H1 (cell line): ENCODE measurements around the gene FBLN5. TPM values are rescaled to one million over a fixed set of nuclear protein-coding genes. Genes with fewer than 3 reads are reported as not detected.

Source experiments
- CTCF ChIA-PET: fragments of 300-600 bp; sonication (Branson Sonifier 250); formaldehyde crosslinking; loops from one replicate; lab custom pipeline; 2021; ENCODE audit not compliant: partially characterized antibody; lab: Charles Lee
- POLR2A ChIA-PET: fragments of 300-600 bp; sonication (Branson Sonifier 250); formaldehyde crosslinking; loops from one replicate; lab custom pipeline; 2021; ENCODE audit warnings: inconsistent platforms; ENCODE audit not compliant: partially characterized antibody; lab: Charles Lee
- DNase-seq, 2 experiments: peaks; one replicate each; pipeline versions ENCODE4 v3.0.0 to v3.0.0-alpha.2; 2010 to 2022; ENCODE audit warnings: low spot score in 2 of 2, low read depth in 1 of 2, mixed read lengths in 1 of 2
- FAIRE-seq: peaks from 2 replicates; lab custom pipeline; 2011; peaks lifted over from hg19 to GRCh38; lab: Jason Lieb, UNC
- H2AFZ ChIP-seq: 2 replicates; pipeline ENCODE4 v1.8.1; 2012; ENCODE audit warnings: low read length, inconsistent platforms
- H2AK5ac ChIP-seq: 2 replicates; pipeline ENCODE4 v1.6.1; 2013; ENCODE audit warnings: low read depth, low read length
- H2BK120ac ChIP-seq: replicated peaks from 2 replicates; pipeline ENCODE3; 2013; ENCODE audit warnings: low read depth, low read length, inconsistent platforms
- H2BK12ac ChIP-seq: 2 replicates; pipeline ENCODE4 v1.6.1; 2013; ENCODE audit warnings: low read depth, low read length
- H2BK15ac ChIP-seq: 2 replicates; pipeline ENCODE4 v1.6.1; 2013; ENCODE audit warnings: low read length
- H2BK20ac ChIP-seq: 2 replicates; pipeline ENCODE4 v1.6.1; 2013; ENCODE audit warnings: low read length
- H2BK5ac ChIP-seq: 2 replicates; pipeline ENCODE4 v1.6.1; 2013; ENCODE audit warnings: low read depth, low read length
- H3K14ac ChIP-seq: 2 replicates; pipeline ENCODE4 v1.6.1; 2013; ENCODE audit warnings: inconsistent platforms; ENCODE audit not compliant: insufficient read length
- H3K18ac ChIP-seq: 2 replicates; pipeline ENCODE4 v1.6.1; 2013; ENCODE audit warnings: low read length; ENCODE audit errors: extremely low read depth
- H3K23ac ChIP-seq: 2 replicates; pipeline ENCODE4 v1.6.1; 2013; ENCODE audit warnings: inconsistent platforms; ENCODE audit not compliant: insufficient read length
- H3K23me2 ChIP-seq: 2 replicates; pipeline ENCODE4 v1.6.1; 2013; ENCODE audit warnings: low read depth, low read length
- H3K27ac ChIP-seq: 2 replicates; pipeline ENCODE4 v1.6.1; 2011; ENCODE audit warnings: low read depth, low read length, inconsistent platforms
- H3K27me3 ChIP-seq, 4 experiments: replicated peaks in 1 of 4; 1 replicate in 1 of 4; 2 replicates in 3 of 4; pipeline versions ENCODE4 v1.6.1 to v1.8.1; 2011 to 2013; ENCODE audit warnings: low read length in 3 of 4, mild to moderate bottlenecking in 3 of 4, inconsistent platforms in 2 of 4, mixed read lengths in 2 of 4, moderate library complexity in 1 of 4; ENCODE audit not compliant: control insufficient read depth in 3 of 4, insufficient read depth in 3 of 4; ENCODE audit errors: extremely low read depth in 1 of 4
- H3K36me3 ChIP-seq, 4 experiments: 2 replicates each; pipeline versions ENCODE4 v1.6.1 to v1.8.1; 2011 to 2013; ENCODE audit warnings: mild to moderate bottlenecking in 4 of 4, low read length in 3 of 4, moderate library complexity in 2 of 4, control low read depth in 1 of 4, inconsistent platforms in 1 of 4; ENCODE audit not compliant: insufficient read depth in 4 of 4, control insufficient read depth in 2 of 4
- H3K4ac ChIP-seq: replicated peaks from 2 replicates; pipeline ENCODE3; 2013; ENCODE audit warnings: low read length, low read depth, mixed read lengths, inconsistent platforms; ENCODE audit not compliant: insufficient read length
- H3K4me1 ChIP-seq, 4 experiments: replicated peaks in 1 of 4; 1 replicate in 1 of 4; 2 replicates in 3 of 4; pipeline versions ENCODE4 v1.6.1 to v1.8.1; 2011 to 2013; ENCODE audit warnings: low read length in 3 of 4, inconsistent platforms in 2 of 4, mixed read lengths in 1 of 4; ENCODE audit not compliant: insufficient read depth in 4 of 4, control insufficient read depth in 3 of 4
- H3K4me2 ChIP-seq, 2 experiments: 2 replicates each; pipeline versions ENCODE4 v1.6.1 to v1.8.1; 2011 to 2013; ENCODE audit warnings: low read depth in 2 of 2, low read length in 2 of 2, control low read depth in 1 of 2, inconsistent platforms in 1 of 2, mild to moderate bottlenecking in 1 of 2; ENCODE audit not compliant: insufficient read depth in 1 of 2
- H3K4me3 ChIP-seq, 4 experiments: fragments of 200-600, 300-600 bp in 1 of 4; sonication (generic), shearing (Covaris generic), sonication (Bioruptor Twin) in 1 of 4; 2 replicates each; pipeline versions ENCODE4 v1.5.1 to v1.8.1; 2011 to 2016; ENCODE audit warnings: low read length in 4 of 4, low read depth in 3 of 4, control low read depth in 2 of 4, inconsistent platforms in 2 of 4, mild to moderate bottlenecking in 2 of 4, mixed read lengths in 1 of 4, moderate library complexity in 1 of 4; ENCODE audit not compliant: insufficient read depth in 2 of 4; ENCODE audit errors: extremely low read depth in 1 of 4
- H3K56ac ChIP-seq: replicated peaks from 2 replicates; pipeline ENCODE3; 2013; ENCODE audit warnings: low read depth, mild to moderate bottlenecking, mixed read lengths, low read length, inconsistent platforms; ENCODE audit not compliant: insufficient read length
- H3K79me1 ChIP-seq: 2 replicates; pipeline ENCODE4 v1.6.1; 2013; ENCODE audit warnings: low read depth, low read length, control low read depth
- H3K79me2 ChIP-seq, 2 experiments: 2 replicates each; pipeline versions ENCODE4 v1.6.1 to v1.8.1; 2012 to 2013; ENCODE audit warnings: low read length in 2 of 2, mild to moderate bottlenecking in 2 of 2, inconsistent platforms in 1 of 2; ENCODE audit not compliant: insufficient read depth in 2 of 2, control insufficient read depth in 1 of 2
- H3K9ac ChIP-seq, 4 experiments: replicated peaks in 1 of 4; 1 replicate in 1 of 4; 2 replicates in 3 of 4; pipeline versions ENCODE4 v1.6.1 to v1.8.1; 2011 to 2013; ENCODE audit warnings: low read depth in 3 of 4, low read length in 3 of 4, control low read depth in 2 of 4, mild to moderate bottlenecking in 2 of 4, moderate library complexity in 2 of 4, inconsistent platforms in 1 of 4; ENCODE audit errors: extremely low read depth in 1 of 4
- H3K9me3 ChIP-seq, 2 experiments: 2 replicates each; pipeline versions ENCODE4 v1.6.1 to v1.8.1; 2012 to 2013; ENCODE audit warnings: mild to moderate bottlenecking in 2 of 2, moderate library complexity in 2 of 2, control low read depth in 1 of 2, inconsistent platforms in 1 of 2, low read depth in 1 of 2, low read length in 1 of 2, mixed read lengths in 1 of 2; ENCODE audit not compliant: insufficient read depth in 2 of 2
- H4K20me1 ChIP-seq, 2 experiments: replicated peaks in 1 of 2; 2 replicates each; pipeline versions ENCODE3 to v1.8.1; 2011 to 2013; ENCODE audit warnings: inconsistent platforms in 2 of 2, low read length in 2 of 2, mild to moderate bottlenecking in 1 of 2; ENCODE audit not compliant: insufficient read depth in 2 of 2, control insufficient read depth in 1 of 2
- H4K5ac ChIP-seq: 2 replicates; pipeline ENCODE4 v1.6.1; 2013; ENCODE audit warnings: low read length, low read depth, mixed read lengths, inconsistent platforms; ENCODE audit not compliant: insufficient read length
- H4K8ac ChIP-seq: 2 replicates; pipeline ENCODE4 v1.8.0; 2013; ENCODE audit warnings: mild to moderate bottlenecking, moderate library complexity, low read length, inconsistent platforms; ENCODE audit not compliant: insufficient read depth; ENCODE audit errors: extremely low read depth
- H4K91ac ChIP-seq: replicated peaks from 2 replicates; pipeline ENCODE3; 2013; ENCODE audit warnings: low read length, mixed read lengths, inconsistent platforms; ENCODE audit not compliant: insufficient read length
- CREB1 ChIP-seq: IDR thresholded peaks from 2 replicates; pipeline ENCODE4 v1.6.1; 2012; ENCODE audit warnings: inconsistent platforms
- EZH2 ChIP-seq: fragments of 200-600 bp; sonication (generic); IDR thresholded peaks from 2 replicates; pipeline ENCODE4 v1.7.1; 2012; ENCODE audit warnings: low read depth, mild to moderate bottlenecking, moderate library complexity, low read length, inconsistent platforms; ENCODE audit not compliant: severe bottlenecking
- FOSL1 ChIP-seq: IDR thresholded peaks from 2 replicates; pipeline ENCODE4 v1.6.1; 2011; ENCODE audit warnings: mild to moderate bottlenecking, low read depth, low read length, moderate library complexity; ENCODE audit not compliant: insufficient read depth
- HDAC6 ChIP-seq: IDR thresholded peaks from one replicate; pipeline ENCODE4 v1.7.1; 2012; ENCODE audit warnings: low read depth, mild to moderate bottlenecking, inconsistent platforms, low read length, moderate library complexity
- WGBS, 2 experiments: shearing (Covaris generic) in 1 of 2; methylation state at CpG; one replicate each; pipeline versions ENCODE4 v1.1.6 to v1.1.7; 2013 to 2015; ENCODE audit warnings: low lambda C conversion rate in 2 of 2, mixed read lengths in 2 of 2, inconsistent platforms in 1 of 2, low coverage in 1 of 2, missing lambda C conversion rate in 1 of 2; ENCODE audit not compliant: insufficient replicate concordance in 2 of 2, insufficient coverage in 1 of 2, insufficient read length in 1 of 2; ENCODE audit errors: extremely low coverage in 1 of 2, missing lambda C conversion rate in 1 of 2; 5-methylcytosine and 5-hydroxymethylcytosine counted together
- polyA plus RNA-seq, 7 experiments: library from polyadenylated mRNA; depleted of rRNA in 3 of 7; stranded (reverse) in 5 of 7; unstranded in 2 of 7; fragments of >200 nt in 5 of 7; fragments of 200-250 nt in 2 of 7; gene quantifications; 1 replicate in 5 of 7; 2 replicates in 1 of 7; 4 replicates in 1 of 7; pipeline versions ENCODE4 v1.2.1 to v1.2.3, GENCODE V29; 2011 to 2013; ENCODE audit warnings: missing spikeins in 2 of 7, mixed read lengths in 2 of 7
- total RNA-seq: library from RNA; stranded (reverse); fragmentation: NEBNext Ultra II Directional; extraction: Animal tissue kit (Norgen Biotek cat#: 25700); gene quantifications from 2 replicates; pipeline ENCODE4 v1.2.1, GENCODE V29; 2021

The FBLN5 gene
- total and polyA plus RNA-seq, 2 of the 8 experiments (the other 6 are each of a cell fraction or from before 2014, with no cell fraction given), result 0.88 to 3.5 TPM

- CTCF ChIA-PET, result interaction anchor here (0.9 to 1.0 kb wide), 2 partner anchors 51 to 80 kb away, joined by 3 to 4 read pairs; no protein-coding TSS in a partner anchor
Measured at GRCh38 chr14:91830777-91831176, 116.7 kb downstream of the FBLN5 start.

More at GRCh38 chr14:91830777-91831176, 116.7 kb downstream of the FBLN5 start:
- Histone ChIP-seq H3K9ac (no peak overlapping the region), H3K27ac (peak overlapping the region; percentile 58; the same call in 1 of the 2 replicates), H3K4ac (no peak overlapping the region), H2BK12ac (no peak overlapping the region), H3K4me1 (peaks cover 0 to 5% (median 3%) of the 10 kb centered on the region in 4 experiments; a peak in 2 of 7 replicates), H4K5ac (peak overlapping the region; percentile 83), H2AFZ (no peak overlapping the region), H3K56ac (no peak overlapping the region), H3K79me1 (no peaks in the 10 kb centered on the region), H3K79me2 (peaks cover 0 to 83% of the 10 kb centered on the region in 2 experiments; a peak in 2 of 4 replicates), H3K23ac (no peak overlapping the region), H2BK120ac (no peak overlapping the region), H3K27me3 (no peaks in the 10 kb centered on the region), H4K20me1 (no peaks in the 10 kb centered on the region), H3K4me3 (peak overlapping the region in 1 of 4 experiments; percentile 39; a peak in 1 of 8 replicates), H4K91ac (no peak overlapping the region), H4K8ac (no peak overlapping the region), H3K23me2 (no peaks in the 10 kb centered on the region; the same call in 1 of the 2 replicates), H3K18ac (no peak overlapping the region; the same call in 1 of the 2 replicates), H2BK20ac (no peak overlapping the region), H3K9me3 (peaks cover 5% of the 10 kb centered on the region in 2 experiments; a peak in 2 of 4 replicates), H3K14ac (no peak overlapping the region), H3K4me2 (peak overlapping the region; percentile 51 to 66), H2BK5ac (no peak overlapping the region), H2AK5ac (no peak overlapping the region), H3K36me3 (no peaks in the 10 kb centered on the region), H2BK15ac (no peak overlapping the region)
- FAIRE-seq, result peak; percentile 98
- POLR2A ChIA-PET, result interaction anchor here (0.9 kb wide), 1 partner anchor 11 kb away, joined by 3 read pairs; no protein-coding TSS in a partner anchor
- 5% methylated on average over 3 of the region's 3 CpGs; no CpG with 5 or more reads in 1 of the 2 experiments for WGBS, 2 experiments
- DNase-seq, result peak in 1 of 2 experiments; percentile 33
- no peak for TF ChIP-seq HDAC6
- TF ChIP-seq FOSL1, result no peak
- no peak for TF ChIP-seq EZH2
- peak; percentile 49; the same call in 1 of the 2 replicates for TF ChIP-seq CREB1
